Middle frontal gyrus (tissue), 1 donor: ENCODE results near the gene OPA3.

Source experiments
- DNase-seq: peaks from one replicate; pipeline ENCODE4 v3.0.0-alpha.2; 2015; ENCODE audit warnings: low spot score; ENCODE audit errors: extremely low spot score

The OPA3 gene

DNA sequence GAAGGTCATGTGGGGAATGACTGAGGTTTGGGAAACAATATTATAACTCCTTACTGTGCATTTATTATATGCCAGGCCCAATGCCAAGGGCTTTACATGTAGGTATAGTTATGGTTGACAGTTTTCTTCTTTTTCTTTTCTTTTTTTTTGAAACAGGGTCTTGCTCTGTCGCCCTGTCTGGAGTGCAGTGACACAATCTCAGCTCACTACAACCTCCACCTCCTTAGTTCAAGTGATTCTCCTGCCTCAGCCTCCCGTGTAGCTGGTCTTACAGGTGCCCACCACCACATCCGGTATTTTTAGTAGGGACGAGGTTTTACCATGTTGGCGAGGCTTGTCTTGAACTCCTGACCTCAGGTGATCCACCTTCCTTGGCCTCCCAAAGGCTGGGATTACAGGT is 101.6 kb downstream of the OPA3 start:
- DNase-seq: no peak

DNA sequence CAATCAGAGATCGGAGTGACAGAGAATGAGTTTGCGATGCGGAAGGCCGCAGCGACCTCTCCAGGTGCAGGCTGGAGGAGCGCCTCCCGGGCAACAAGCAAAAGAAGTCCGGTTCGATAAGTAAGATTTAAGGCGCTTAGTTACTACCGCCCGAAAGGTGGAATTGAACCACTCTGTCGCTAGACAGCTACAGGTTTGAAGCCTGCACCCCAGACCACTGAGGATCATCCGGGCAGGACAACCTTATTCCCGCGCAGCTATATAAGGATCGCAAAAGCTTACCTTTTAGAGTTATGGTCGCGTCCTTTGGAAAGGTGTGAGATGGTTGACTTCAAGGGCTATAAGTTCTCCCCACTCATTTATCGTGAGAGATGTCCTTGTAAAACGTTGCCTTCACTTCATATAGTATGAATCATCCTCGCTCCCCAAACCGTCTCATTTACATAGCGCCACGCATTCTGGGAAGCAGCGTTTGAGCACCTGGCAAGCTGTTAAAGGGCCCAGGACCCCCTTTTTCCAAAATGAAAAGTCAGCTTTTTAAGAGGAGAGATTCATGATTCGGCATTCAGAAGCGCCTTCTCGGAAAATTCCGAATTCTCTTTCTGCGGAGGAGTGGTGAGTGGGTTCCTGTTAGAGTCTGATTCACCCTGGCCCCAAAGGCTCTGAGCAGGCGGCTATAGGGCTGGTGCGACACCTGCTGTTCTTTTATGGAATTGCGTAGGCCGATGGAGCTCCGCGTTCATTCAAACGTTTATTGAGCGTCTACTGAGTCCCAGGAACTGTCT is 106.0 kb downstream of the OPA3 start:
- peak; percentile 79 for DNase-seq

DNA sequence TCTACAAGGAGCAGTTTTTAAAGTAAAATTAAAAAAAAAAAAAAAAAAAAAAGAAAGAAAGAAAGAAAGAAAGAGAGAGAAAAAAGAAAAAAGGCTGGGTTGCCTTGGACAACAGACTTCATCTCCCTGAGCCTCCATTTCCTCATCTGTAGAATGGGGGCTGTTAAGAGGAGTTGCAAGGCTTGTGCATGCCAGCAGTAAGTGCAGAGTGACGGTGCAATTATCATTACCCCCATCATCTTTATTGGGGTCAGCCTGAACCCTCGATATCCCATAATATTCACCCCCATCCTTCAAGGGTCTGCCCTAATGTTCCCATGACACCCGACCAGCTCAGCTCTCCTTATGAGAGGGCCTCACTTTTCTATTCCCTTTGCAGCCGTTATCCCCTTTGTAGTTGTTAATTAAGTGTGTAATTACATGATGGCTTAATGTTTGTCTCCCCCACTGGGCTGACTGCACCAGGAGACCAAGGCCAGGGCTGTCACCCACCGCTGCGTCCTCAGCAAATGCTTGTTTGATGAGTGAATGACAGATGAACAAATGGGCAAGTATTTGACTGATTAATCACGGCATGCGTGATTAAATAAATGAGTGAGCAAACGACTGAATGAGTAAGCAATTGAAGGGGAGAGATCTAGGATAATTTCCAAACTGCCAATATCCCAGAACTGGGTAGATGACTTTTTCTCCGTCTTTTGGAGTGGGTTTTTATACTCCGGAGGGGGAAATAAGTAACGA is 106.7 kb downstream of the OPA3 start:
- DNase-seq: no peak
